ENCODE results near the gene GARIN6. TPM values are rescaled to one million over a fixed set of nuclear protein-coding genes. Genes with fewer than 3 reads are reported as not detected.
"Not testable (repeated sequence)": the region's sequence is repeated elsewhere in the genome, so short reads cannot be mapped to it uniquely, and the experiment has no call there.

The GARIN6 gene
- not detected in 2 replicates for total RNA-seq

DNA sequence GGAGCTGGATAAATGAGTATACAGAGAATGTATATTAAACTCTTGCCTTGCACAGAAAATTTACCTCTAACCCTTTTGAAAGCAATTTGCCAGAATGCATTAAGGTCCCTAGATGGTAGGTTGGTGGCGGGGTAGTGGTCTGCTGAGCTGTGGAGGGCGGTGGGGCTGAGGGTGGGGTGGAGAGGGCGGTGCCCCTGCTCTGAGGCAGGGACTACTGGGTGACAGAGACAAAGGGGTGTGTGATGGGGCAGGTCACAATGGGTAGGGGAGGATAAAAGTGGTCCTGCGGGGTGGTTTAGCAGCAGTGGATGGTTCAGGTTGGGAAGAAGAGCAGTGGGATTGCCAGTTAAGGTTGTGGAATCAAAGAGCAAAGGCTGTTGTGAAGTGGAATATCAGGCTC, at the start of gene GARIN6:
TSS of gene GARIN6 (plus strand) at position 301 of the 400 bp plus-strand sequence. CDS start 422 bp downstream, outside the sequence.
- no peak for DNase-seq

DNA sequence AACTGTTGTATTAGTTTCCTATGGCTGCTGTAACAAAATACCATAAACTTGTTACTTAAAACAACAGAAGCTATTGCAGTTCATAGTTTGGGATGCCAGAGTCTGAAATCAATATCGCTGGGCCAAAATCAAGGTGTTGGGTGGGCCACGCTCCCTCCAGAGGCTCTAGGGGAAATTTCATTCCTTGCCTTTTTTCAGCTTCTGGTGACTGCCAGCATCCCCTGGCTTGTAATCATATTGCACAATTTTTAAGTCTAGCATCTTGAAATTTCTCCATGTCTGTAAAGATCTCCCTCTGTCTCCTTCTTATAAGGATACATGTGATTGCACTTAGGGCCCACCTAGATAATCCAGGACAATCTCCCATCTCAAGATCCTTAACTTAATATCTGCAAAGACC, 48.8 kb upstream of the GARIN6 start:
- DNase-seq = no peak

DNA sequence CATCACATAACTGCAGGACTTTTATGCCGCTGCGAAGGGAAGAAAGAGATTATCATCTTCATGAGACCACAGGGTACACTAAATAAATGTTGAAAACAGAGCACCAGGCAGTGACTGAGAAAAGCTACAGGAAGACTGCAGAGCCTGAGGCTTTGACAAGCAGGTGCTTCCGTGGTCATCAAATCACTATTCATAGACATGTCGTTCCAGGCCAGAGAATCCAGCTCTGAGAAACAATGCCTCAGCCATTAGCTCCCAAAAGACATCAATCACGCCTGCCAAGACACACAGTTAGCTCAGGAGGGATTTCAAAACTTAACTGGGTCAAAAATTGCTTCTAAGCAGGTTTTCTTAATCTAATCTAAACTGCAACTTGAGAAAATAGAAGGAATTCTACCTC, 47.2 kb upstream of the GARIN6 start:
- DNase-seq = no peak

DNA sequence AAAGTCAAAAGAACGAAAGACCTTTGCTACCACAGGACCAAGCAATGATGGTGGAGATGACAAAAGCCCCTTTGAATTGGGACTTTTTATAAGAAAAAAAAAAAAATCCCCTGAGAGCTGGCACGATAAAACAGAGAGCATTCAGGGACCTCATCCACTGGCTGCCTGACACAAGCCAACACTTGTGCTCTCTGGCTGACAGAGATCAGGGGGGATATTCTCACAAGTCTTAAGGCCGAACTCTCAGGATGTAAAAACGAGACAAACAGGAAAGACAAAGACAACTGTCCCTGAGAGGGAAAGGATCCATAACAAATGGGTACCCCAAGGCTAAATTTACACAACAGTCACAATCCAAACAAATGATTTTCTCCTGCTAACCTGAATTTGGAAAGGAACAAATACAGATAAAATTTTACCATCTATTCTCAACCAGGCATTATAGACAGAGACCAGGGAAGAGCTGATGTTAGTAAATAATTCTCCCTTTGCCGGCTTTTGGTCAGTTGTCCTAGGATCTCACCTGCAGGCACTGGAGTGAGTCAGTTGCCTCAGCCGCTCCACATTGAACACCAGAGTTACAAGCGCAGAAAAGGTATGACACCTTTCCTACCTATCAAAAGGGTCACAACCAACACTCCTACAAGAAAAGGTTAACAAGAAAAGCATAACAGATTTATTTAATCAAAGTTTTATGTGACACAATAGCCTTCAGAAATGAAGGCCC, 37.9 kb upstream of the GARIN6 start:
- no peak for DNase-seq

DNA sequence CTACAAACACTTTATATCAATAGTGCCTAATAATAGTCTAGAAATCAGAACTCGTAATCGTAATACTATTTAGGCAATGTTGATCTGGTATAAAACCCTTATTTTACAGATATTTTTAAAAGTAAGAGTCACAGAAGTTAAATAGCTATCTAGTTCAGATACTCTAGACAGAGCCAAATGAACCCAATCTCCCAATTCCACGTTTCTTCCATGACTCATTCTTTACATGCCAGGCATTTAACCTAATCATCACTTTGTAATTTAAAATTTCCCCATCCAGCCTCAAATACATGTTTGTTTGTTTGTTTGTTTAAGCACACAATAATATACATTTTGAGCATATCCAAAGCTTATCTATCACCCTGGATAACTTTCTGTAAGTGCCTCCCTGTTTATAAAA, 36.4 kb upstream of the GARIN6 start:
- DNase-seq = no peak

DNA sequence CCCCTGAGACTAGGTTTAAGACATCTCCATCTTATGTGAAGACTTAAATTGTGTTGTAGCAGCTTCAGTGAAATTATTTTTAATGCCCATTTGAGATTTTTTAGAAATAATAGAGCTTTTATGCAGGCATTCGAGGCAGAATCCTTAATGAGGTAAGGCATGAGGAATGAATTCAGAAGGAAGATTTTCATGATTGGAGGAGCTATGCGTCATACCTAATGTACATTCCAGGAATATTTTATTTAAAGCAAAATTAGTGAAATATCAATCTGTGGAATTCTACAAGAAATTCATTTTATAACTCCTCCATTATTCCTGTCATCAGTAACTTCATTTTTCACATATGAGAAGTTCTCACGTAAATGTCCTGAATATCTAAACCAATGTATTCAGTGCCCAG, 36.0 kb upstream of the GARIN6 start:
- DNase-seq = no peak

DNA sequence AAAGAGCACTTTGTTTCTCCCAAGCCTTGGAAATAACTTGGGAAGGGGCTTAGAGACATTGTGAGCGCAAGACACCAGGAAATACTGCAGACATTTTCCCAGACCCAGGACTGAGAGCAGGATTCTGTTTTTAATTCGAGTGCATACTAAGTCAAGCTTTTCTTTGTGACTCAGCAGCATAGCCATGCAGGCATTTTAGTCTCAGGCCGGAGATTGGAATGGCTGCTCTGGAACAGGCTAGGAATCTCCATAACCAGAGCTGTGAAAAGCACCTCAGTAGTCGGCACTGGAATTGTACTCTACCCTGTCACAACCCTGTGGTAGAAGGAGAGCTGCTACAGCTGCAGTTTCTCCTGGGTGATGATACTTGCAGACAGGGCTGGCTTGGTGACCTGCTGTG, 28.9 kb upstream of the GARIN6 start:
- DNase-seq = no peak

DNA sequence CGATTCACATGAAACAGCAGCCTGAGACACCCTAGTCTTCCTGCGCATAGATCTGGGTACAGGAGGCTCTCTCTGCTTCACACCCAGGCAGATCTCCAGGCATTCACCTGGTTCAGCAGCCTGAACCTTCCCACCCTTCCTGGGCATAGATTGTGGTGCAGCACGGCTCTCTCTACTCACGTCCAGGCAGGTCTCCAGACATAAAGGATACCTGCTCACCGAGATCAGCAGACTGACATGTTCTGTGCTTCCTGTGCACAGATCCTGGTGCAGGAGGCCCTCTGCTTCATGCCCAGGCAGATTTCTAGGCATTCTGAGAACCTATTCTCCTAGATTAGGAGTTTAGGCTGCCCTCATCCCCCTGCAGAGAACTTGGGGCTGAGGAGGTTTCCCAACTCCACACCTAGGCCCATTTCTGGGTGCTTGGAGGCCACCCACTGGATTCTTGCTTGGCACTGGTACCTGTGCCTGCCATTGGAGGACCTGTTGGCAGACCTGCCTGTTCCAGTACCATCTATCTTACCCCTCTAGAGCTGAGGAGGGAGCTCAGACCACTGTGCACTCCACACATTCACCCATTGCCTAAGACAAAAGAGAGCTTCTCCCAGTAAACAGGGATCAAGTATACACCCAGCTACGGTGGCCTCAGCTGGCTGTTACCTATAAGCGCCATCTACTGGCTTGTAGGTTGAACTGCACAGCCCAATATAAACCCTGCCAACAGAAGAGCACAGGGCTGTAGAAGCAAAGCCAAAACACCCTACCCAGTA, 28.0 kb upstream of the GARIN6 start:
- no peak for DNase-seq

DNA sequence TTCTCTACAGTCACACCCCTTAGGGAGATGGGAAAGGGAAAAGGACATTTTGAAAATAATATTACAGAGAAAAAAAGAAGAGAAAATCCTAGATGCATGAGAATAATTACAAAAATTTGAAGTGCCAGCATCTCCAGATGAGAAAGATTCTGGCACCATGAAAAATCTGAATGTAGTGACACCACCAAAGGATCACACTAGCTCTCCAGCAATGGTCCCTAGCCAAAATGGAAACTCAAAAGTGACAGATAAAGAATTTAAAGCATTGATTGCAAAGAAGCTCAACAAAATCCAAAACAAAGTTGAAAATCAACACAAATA, 27.4 kb upstream of the GARIN6 start:
- DNase-seq = no peak

DNA sequence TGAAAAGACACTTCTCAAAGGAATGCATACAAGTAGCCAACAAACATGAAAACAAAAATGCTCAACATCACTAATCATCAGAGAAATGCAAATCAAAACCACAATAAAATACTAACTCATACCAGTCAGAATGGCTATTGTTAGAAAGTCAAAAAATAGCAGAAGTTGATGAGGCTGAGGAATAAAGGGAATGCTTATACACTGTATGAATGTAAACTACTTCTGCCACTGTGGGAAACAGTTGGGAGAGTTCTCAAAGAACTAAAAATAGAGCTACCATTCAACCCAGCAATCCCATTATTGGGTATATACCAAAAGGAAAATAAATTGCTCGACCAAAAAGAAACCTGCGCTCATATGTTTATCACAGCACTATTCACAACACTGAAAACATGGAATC, 23.0 kb upstream of the GARIN6 start:
- not testable (repeated sequence) for DNase-seq

DNA sequence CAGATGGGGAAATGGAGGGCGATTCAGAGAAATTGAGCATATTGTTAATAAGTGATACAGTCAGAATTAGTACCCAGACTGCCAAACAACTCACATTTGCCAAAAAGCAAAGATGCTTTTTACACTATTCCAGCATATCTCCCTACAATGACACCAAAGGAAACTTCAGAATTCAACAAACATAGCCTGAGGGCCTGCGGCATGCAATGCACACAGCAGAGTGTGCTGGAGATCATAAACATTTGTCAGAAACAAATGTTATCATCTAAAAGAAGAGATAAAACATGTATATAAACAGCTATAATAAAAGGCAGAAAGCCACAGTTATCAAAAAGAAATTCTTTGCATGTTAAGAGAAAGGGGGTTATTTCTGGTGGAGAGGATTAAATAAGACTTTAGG, 20.1 kb upstream of the GARIN6 start:
- no peak for DNase-seq

DNA sequence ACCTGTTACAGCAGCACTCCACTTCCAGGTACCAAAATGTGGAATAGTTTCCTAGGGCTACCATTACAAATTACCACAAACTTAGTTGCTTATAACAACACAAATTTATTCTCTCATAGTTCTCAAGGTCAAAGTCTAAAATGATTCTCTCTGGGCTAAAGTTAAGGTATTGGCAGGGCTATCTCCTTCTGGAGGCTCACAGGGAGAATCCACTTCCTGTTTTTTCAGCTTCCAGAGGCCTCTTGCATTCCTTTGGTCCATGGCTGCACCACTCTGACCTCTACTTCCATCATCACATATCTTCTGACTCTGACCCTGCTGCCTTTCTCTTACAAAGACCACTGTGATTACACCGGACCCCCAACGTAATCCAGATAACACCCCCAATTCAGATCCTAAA, 2.9 kb upstream of the GARIN6 start:
- DNase-seq = no peak

DNA sequence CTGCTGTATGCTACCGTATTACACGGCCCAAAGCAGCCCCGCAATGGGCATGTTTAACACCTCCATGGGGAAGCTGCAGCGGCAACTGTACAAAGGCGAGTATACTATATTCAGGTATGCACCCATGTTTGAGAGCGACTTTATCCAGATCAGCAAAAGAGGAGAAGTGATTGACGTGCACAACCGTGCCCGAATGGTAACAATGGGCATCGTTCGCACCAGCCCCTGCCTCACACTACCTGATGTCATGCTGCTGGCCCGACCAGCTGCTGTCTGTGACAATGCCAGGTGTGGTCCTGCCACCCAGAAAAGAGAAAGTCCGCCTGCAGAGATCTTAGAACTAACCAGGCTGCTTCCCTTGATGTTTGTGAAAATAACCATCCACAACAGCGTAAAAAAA, 630 bp downstream of the GARIN6 start:
- DNase-seq = no peak

DNA sequence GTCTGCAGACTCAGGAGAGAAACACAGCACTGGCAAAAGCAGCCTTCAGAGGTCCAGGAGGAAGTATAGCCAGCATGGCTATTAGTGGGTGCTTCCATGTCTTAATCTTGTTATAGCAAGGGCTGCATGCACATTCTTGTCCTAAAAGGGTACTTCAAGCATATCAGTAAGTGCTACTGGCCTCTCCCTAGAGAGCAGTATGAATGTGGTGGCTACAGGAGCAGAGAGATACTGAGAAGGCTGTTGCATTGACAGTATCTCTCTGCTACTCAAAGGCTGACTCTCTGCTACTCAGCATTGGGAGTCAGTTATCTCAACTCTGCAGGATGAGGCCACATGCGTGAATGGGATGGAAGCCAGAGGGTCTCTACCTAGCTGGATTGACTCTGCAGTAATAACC, 2.0 kb downstream of the GARIN6 start:
- no peak for DNase-seq

DNA sequence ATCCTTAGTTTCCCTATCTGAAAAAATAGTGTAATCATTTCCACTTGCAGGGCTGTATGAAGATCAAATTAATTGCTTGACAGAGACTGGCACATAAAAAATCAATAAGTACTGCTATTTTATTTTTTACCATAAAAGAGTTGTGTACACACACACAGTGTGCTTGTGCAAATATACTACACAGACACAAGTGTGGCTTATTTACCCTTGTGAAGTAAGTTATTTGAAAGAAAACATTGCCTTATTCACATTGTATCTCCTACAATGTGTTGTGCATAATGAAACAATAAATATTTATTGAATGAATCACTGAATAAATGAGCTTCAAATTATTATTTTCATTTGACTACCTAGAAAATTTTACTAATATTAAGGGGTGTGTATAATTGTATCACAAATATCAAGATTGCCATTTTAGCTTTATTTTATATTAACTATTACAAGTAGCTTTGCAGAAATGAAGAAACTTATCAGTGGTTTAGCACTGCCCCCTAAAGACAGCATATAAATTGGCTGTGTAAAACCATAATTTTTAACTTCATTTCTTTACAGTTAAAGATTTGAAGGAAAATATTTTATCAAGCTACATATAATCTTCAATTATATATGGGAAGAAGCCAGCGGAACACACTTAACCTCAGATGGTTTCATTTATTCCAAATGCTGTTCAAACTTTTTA, 11.3 kb downstream of the GARIN6 start:
- no peak for DNase-seq

DNA sequence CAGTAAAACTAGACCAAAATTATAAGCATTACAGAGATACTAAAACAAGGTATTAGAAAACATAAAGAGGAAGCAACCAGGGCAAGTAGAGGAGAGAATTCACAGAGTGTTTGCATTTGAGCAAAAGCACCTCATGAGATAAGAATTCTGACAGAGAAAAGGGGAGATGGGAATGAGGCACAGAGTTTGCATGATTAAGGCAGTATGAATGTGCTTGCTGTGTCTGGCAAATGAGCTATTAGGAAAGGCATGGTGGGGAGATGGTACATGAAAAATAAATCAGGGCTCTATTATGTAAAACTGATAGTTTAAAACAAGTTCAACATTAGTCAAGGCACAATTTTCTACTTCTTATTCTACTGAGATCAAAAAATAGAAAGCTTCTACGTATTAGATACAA, 23.1 kb downstream of the GARIN6 start:
- no peak for DNase-seq

DNA sequence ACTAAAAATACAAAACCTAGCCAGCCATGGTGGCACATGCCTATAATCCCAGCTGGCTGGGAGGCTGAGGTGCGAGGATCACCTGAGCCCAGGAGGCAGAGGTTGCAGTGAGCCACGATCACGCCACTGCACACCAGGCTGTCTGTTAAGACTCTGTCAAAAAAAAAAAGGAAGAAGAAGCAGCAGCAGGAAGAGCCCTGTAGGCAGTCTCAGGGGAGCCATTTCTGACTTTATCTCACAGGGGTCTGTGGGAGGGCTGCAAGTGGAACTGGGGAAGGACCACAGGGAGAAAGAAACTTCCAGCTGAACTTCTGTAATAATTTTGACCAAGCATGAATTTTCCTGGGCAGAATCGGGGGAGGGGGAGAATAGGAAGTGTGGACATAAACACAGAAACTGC, 32.7 kb downstream of the GARIN6 start:
- DNase-seq = no peak

DNA sequence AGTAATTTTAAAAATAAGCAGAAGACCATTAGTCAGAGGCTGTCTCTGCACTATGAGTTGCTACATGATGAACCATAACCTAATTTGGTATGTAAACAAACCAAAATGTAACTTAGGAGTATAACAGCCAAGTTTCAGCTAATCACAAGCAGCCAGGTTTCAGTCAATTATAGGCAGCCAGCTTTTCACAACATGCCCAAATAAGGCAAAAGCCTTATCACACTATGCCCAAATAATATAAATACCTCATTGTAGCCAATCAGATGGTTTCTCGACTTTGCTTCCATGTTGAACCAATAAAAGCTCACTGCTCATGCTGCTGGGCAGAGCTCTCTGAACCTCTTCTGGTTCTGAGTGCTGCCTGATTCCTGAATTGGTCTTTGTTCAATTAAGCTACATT, 38.6 kb downstream of the GARIN6 start:
- no peak for DNase-seq

DNA sequence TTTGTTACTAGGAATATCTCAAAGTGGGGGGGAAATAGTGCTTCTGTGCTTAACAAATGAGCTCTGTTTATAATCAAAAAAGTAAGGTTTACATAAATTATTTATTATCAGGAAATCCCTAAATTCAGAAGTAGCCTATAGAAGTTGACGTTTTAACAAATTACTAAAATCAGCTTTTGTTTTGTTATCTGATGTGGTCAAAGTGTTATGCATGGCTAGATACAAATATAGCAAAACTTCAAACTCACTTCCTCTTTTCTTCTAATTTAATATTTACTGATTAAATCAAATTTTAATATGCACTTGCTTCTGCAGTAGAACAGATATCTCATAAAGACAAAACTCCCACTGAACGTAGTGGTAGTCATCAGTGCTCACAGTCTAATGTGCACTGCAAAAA, 47.5 kb downstream of the GARIN6 start:
- DNase-seq = no peak
